AG04449 (cell line): ENCODE measurements around the gene GIPR.
A peak's percentile ranks its signal among the peaks of the same experiment; 100 is the strongest.

Source experiments
- CTCF ChIA-PET: fragments of 350-600 bp; formaldehyde crosslinking; extraction: SDS; loops from one replicate; lab custom pipeline; 2021; ENCODE audit warnings: antibody characterized with exemption; lab: Yijun Ruan, JAX
- POLR2A ChIA-PET: fragments of 400-600, 350-600 bp; formaldehyde crosslinking; extraction: SDS; loops from one replicate; lab custom pipeline; 2020; ENCODE audit warnings: antibody characterized with exemption, inconsistent platforms; lab: Yijun Ruan, JAX
- DNase-seq: peaks from one replicate; pipeline ENCODE4 v3.0.0-alpha.2; 2010; ENCODE audit warnings: low read depth, low spot score
- H3K4me3 ChIP-seq: 2 replicates; pipeline ENCODE4 v1.5.1; 2011; ENCODE audit warnings: low read depth, mild to moderate bottlenecking, control low read depth, low read length
- TF ChIP-seq, protein P1 (sequence below): IDR thresholded peaks from one replicate; pipeline ENCODE4 v1.5.1; 2011; ENCODE audit warnings: mild to moderate bottlenecking, moderate library complexity, low read length, control low read depth, inconsistent platforms; ENCODE audit not compliant: insufficient read depth; ENCODE audit errors: missing control alignments

Gene GIPR

DNA sequence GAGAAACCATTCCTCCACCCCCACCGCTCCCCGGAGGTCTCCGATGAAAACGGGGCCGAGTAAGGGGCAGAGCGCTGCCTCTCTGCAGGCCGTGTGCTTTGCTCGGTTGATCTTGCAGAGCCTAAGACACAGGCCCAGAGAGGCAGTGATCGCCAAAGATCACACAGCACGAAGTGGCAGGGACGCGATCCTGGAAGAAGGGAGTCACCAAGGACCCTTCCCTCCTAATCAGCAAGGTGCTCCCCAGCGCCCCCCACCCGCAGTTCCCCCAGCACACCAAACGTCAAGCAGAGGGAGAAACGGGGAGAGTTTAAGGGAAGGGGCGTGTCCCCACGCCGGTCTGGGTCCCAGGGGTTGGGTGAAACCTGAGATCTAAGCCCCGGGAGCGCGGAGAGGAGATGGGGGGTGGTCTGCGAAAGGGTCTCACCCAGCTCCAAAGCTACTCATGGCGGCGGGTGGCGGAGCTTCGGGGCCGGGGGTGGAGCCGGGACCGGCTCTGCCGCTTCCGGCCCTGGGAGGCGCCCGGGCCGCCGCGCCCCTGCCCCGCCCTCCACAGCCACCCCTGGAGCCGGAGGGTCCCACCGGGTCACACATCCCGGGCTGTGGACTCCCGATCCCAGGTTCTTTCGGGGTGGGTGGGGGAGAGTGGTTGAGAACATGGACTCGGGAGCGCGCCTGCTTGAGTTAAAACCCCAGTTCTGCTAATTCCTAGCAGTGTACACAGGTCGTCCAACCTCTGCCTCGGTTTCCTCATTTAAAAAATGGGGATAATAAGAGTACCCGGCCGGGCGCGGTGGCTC lies 28.9 kb upstream of the GIPR start, which contains the start of gene EML2:
Gene EML2, minus strand, starts transcription at position 468 of the 800 bp plus-strand sequence. Its CDS starts 21 bp downstream, at position 447.
- DNase-seq, result no peak
- H3K4me3 ChIP-seq, result peak within 1 kb of the TSS; percentile 72
- TF ChIP-seq, protein P1, sequence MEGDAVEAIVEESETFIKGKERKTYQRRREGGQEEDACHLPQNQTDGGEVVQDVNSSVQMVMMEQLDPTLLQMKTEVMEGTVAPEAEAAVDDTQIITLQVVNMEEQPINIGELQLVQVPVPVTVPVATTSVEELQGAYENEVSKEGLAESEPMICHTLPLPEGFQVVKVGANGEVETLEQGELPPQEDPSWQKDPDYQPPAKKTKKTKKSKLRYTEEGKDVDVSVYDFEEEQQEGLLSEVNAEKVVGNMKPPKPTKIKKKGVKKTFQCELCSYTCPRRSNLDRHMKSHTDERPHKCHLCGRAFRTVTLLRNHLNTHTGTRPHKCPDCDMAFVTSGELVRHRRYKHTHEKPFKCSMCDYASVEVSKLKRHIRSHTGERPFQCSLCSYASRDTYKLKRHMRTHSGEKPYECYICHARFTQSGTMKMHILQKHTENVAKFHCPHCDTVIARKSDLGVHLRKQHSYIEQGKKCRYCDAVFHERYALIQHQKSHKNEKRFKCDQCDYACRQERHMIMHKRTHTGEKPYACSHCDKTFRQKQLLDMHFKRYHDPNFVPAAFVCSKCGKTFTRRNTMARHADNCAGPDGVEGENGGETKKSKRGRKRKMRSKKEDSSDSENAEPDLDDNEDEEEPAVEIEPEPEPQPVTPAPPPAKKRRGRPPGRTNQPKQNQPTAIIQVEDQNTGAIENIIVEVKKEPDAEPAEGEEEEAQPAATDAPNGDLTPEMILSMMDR, result peak; percentile 42
- CTCF ChIA-PET, result interaction anchor here (0.5 to 6.7 kb wide), 13 partner anchors 23 to 903 kb away, joined by 3 to 86 read pairs (median 6); partner anchors contain the start of gene QPCTL
- POLR2A ChIA-PET, result interaction anchor here (0.8 kb wide), 1 partner anchor 25 kb away, joined by 4 read pairs; no protein-coding TSS in a partner anchor

DNA sequence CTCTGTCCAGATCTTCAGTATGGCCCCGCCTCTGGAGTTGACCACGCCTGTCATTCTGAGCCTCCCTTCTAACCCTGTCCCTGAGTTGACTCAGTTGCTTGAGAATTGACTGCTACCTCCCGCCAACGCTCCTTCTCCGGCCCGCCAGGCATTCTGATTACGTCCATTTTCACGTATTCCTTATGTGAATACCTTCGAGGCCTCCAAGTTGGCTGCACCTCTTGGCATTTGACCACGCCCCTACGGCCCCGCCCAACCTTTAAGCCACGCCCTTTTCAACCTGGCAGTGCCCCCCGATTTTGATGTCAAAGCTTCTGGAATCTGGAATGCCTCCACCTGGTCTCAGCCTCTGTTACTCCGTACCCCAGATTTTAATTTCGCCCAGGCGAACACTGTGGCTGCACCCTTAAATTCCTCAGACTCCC lies 27.2 kb upstream of the GIPR start:
- POLR2A ChIA-PET, result interaction anchor here (0.7 to 1.1 kb wide), 3 partner anchors 10 to 155 kb away, joined by 3 to 4 read pairs (median 3); no protein-coding TSS in a partner anchor
- CTCF ChIA-PET, result interaction anchor here (0.6 to 6.7 kb wide), 19 partner anchors 10 to 201 kb away, joined by 3 to 86 read pairs (median 9); partner anchors contain the start of gene QPCTL
- TF ChIP-seq, protein P1, result no peak
- no peak for DNase-seq
- H3K4me3 ChIP-seq, result peak overlapping the region; percentile 52; the same call in 1 of the 2 replicates

DNA sequence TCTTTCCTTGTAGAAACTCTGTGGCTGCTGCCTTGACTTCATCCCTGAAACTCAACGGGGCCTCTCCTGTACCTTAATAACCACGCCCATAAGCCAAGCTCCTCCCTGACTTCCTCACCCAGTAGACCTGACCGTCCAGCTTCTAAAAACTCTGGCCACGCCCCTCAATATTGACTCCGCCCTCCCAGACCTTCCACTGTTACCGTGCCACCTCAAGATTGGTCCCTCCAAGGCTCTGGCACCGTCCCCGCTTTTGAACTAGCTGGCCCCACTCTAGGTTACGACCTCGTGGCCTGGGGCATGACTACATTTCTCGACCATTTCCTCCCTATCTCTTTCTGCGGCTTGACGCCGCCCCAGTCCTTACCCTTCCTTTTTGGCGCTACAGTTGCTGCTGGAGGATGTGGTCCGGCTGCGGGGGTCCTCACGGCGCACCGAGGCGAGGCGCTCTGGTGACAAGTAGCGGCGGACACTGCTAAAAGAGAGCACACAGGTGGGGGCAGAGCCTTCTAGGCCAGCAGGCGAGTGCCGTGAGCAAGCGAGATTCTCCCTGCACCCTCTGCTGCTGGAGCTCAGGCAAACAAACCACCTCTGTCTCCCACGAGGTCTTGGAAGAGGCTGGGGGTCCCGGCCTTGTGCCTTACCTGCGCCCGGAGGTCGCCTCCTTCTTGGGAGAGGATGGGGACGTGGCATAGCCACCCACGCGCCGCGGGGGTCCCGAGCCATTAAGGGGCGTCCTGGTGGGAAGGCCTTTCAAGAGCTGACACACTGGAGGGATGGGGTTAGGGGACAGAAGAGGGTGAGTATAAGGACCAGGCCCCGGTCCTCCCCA lies 26.5 kb upstream of the GIPR start:
- peak overlapping the region; percentile 52 for H3K4me3 ChIP-seq
- ChIA-PET CTCF (interaction anchor here (0.6 to 6.7 kb wide), 46 partner anchors 11 to 215 kb away, joined by 3 to 86 read pairs (median 6); partner anchors contain the start of genes OPA3, QPCTL, SNRPD2 and VASP), POLR2A (interaction anchor here (0.7 to 1.4 kb wide), 8 partner anchors 9 to 156 kb away, joined by 3 to 5 read pairs (median 3); no protein-coding TSS in a partner anchor)
- no peak for DNase-seq
- TF ChIP-seq, protein P1, result no peak

DNA sequence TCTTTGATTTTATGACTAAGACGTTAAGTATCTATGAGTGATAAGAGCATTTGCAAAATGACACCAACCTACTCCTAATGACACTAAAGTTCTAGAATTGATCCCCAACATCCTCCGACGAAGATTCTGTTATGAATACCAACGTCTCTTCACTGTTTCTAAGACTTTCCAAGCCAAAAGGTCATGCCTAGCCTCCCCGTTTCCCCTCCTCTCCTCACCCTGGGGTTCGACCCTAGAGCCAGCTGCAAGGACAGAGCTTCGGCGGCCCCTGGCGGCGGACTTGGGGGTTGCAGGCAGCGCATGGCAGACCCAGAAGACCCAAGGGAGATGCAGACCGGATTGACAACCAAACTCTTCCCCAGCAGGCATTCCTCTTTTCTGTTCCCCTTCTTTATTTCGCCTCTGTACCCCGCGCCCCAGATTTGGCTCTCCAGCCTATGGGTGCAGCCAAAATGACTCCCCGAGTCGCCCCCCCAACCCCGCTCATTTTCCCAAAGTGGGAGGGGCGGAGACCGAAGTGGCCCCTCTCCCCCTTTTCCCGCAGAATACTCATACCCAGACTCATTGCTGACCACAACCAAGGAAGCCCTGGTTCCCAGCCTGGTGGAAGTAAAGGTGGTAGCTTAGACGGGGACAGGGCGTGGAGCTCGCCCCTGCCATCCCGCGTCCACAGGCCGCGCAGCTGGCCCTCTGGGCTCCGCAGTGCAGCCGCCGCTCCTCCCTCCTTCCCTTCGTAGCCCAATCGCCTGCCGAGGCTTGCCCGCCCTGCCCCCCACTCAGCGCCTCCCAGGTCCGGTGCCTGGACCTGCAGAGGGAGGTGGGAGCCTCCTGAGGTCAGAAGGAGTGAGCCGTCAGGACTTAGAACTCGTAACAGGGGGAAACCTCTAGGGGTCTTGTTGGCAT lies 24.7 kb upstream of the GIPR start:
- no peak for DNase-seq
- TF ChIP-seq, protein P1, result peak; percentile 99
- CTCF ChIA-PET, result interaction anchor here (0.6 to 6.7 kb wide), 38 partner anchors 12 to 228 kb away, joined by 3 to 86 read pairs (median 7); partner anchors contain the start of genes OPA3, PPM1N, QPCTL and SNRPD2
- H3K4me3 ChIP-seq, result peak overlapping the region; percentile 25; the same call in 1 of the 2 replicates
- POLR2A ChIA-PET, result no interaction called here

DNA sequence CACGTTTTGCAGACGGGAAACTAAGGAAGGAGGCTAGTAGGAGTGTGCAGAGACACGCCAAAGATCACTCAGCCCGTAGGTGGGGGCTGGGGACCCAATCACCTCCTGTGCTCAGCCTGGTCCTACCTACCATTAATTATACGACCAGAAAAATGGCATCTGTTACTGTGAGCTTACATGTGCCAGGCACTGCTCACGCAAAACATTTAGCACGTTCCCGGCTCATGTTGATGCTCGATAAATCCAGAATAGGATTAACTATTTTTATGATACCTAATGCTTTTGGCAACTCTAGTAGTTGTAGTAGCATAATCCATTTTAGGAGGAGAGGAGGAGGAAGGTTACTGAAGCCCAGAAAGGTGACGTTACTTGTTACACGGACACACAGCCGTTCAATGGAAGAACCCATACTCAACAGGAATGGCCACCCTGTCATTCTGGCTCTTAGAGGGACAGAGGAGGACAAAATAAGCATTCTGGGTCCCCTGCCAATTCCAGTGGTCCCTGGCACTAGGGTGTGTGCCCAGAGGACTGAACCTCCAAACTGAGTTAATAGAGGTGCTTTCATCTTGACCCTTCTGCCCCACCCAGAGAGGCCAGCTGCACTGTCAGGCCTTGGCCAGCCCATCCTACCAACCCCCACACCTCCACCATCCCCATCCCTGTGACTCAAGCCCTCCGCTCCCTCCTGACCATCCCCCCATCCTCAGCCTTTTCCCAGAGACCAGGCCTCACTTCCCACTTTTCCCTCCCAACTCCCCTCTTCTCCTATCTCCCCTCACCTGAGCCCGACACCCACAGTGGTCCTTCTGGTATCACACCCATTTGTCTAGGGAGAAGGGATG lies 23.9 kb upstream of the GIPR start:
- TF ChIP-seq, protein P1, result no peak
- CTCF ChIA-PET, result interaction anchor here (0.6 to 6.7 kb wide), 18 partner anchors 12 to 229 kb away, joined by 3 to 86 read pairs (median 11); partner anchors contain the start of genes RTN2 and SNRPD2
- no peak for DNase-seq
- no peak overlapping the region for H3K4me3 ChIP-seq
- POLR2A ChIA-PET, result no interaction called here
